ENCODE measurements around the gene HDAC4.

DNA sequence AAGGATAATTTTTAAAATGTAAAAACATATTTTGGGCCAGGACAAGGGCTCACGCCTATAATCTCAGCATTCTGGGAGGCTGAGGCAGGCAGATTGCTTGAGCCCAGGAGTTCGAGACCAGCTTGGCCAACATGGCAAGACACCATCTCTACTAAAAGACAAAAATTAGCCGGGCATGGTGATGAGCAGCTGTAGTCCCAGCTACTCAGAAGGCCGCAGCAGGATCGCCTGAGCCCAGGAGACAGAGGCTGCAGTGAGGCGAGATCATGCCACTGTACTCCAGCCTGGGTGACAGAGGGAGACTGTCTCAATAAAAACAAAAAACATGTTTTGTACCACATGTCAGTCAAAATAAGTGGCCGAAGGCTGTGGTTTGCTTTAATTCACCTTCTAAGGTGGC, 122.5 kb downstream of the HDAC4 start:
- TF ChIP-seq, protein P1, sequence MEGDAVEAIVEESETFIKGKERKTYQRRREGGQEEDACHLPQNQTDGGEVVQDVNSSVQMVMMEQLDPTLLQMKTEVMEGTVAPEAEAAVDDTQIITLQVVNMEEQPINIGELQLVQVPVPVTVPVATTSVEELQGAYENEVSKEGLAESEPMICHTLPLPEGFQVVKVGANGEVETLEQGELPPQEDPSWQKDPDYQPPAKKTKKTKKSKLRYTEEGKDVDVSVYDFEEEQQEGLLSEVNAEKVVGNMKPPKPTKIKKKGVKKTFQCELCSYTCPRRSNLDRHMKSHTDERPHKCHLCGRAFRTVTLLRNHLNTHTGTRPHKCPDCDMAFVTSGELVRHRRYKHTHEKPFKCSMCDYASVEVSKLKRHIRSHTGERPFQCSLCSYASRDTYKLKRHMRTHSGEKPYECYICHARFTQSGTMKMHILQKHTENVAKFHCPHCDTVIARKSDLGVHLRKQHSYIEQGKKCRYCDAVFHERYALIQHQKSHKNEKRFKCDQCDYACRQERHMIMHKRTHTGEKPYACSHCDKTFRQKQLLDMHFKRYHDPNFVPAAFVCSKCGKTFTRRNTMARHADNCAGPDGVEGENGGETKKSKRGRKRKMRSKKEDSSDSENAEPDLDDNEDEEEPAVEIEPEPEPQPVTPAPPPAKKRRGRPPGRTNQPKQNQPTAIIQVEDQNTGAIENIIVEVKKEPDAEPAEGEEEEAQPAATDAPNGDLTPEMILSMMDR (conservative IDR thresholded peaks at IDR 0.05; ENCODE audit: low read depth in 2 of 2): no peak
- TF ChIP-seq, protein P2, sequence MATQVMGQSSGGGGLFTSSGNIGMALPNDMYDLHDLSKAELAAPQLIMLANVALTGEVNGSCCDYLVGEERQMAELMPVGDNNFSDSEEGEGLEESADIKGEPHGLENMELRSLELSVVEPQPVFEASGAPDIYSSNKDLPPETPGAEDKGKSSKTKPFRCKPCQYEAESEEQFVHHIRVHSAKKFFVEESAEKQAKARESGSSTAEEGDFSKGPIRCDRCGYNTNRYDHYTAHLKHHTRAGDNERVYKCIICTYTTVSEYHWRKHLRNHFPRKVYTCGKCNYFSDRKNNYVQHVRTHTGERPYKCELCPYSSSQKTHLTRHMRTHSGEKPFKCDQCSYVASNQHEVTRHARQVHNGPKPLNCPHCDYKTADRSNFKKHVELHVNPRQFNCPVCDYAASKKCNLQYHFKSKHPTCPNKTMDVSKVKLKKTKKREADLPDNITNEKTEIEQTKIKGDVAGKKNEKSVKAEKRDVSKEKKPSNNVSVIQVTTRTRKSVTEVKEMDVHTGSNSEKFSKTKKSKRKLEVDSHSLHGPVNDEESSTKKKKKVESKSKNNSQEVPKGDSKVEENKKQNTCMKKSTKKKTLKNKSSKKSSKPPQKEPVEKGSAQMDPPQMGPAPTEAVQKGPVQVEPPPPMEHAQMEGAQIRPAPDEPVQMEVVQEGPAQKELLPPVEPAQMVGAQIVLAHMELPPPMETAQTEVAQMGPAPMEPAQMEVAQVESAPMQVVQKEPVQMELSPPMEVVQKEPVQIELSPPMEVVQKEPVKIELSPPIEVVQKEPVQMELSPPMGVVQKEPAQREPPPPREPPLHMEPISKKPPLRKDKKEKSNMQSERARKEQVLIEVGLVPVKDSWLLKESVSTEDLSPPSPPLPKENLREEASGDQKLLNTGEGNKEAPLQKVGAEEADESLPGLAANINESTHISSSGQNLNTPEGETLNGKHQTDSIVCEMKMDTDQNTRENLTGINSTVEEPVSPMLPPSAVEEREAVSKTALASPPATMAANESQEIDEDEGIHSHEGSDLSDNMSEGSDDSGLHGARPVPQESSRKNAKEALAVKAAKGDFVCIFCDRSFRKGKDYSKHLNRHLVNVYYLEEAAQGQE (IDR thresholded peaks at IDR 0.05; ENCODE audit: unreplicated experiment): no peak
- no peak for TF ChIP-seq EZH2 (IDR thresholded peaks at IDR 0.05; ENCODE audit: low read depth, unreplicated experiment)
- TF ChIP-seq CREB1 (CRISPR knock-in tag; IDR thresholded peaks at IDR 0.05; ENCODE audit: low read depth): no peak
- TF ChIP-seq EZH2phosphoT487 (IDR thresholded peaks at IDR 0.05; ENCODE audit: unreplicated experiment): no peak
- TF ChIP-seq POLR2AphosphoS5 (IDR thresholded peaks at IDR 0.05; ENCODE audit: low read depth): no peak
- no peak for TF ChIP-seq STAT1 (IDR thresholded peaks at IDR 0.05; ENCODE audit: unreplicated experiment)
- TF ChIP-seq ZNF331 (CRISPR knock-in tag; IDR thresholded peaks at IDR 0.05; ENCODE audit: low read depth): no peak
- TF ChIP-seq ZNF114 (CRISPR knock-in tag; IDR thresholded peaks at IDR 0.05): no peak
- TF ChIP-seq, protein P3, sequence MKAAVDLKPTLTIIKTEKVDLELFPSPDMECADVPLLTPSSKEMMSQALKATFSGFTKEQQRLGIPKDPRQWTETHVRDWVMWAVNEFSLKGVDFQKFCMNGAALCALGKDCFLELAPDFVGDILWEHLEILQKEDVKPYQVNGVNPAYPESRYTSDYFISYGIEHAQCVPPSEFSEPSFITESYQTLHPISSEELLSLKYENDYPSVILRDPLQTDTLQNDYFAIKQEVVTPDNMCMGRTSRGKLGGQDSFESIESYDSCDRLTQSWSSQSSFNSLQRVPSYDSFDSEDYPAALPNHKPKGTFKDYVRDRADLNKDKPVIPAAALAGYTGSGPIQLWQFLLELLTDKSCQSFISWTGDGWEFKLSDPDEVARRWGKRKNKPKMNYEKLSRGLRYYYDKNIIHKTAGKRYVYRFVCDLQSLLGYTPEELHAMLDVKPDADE (IDR thresholded peaks at IDR 0.05): no peak
- TF ChIP-seq, protein P4, sequence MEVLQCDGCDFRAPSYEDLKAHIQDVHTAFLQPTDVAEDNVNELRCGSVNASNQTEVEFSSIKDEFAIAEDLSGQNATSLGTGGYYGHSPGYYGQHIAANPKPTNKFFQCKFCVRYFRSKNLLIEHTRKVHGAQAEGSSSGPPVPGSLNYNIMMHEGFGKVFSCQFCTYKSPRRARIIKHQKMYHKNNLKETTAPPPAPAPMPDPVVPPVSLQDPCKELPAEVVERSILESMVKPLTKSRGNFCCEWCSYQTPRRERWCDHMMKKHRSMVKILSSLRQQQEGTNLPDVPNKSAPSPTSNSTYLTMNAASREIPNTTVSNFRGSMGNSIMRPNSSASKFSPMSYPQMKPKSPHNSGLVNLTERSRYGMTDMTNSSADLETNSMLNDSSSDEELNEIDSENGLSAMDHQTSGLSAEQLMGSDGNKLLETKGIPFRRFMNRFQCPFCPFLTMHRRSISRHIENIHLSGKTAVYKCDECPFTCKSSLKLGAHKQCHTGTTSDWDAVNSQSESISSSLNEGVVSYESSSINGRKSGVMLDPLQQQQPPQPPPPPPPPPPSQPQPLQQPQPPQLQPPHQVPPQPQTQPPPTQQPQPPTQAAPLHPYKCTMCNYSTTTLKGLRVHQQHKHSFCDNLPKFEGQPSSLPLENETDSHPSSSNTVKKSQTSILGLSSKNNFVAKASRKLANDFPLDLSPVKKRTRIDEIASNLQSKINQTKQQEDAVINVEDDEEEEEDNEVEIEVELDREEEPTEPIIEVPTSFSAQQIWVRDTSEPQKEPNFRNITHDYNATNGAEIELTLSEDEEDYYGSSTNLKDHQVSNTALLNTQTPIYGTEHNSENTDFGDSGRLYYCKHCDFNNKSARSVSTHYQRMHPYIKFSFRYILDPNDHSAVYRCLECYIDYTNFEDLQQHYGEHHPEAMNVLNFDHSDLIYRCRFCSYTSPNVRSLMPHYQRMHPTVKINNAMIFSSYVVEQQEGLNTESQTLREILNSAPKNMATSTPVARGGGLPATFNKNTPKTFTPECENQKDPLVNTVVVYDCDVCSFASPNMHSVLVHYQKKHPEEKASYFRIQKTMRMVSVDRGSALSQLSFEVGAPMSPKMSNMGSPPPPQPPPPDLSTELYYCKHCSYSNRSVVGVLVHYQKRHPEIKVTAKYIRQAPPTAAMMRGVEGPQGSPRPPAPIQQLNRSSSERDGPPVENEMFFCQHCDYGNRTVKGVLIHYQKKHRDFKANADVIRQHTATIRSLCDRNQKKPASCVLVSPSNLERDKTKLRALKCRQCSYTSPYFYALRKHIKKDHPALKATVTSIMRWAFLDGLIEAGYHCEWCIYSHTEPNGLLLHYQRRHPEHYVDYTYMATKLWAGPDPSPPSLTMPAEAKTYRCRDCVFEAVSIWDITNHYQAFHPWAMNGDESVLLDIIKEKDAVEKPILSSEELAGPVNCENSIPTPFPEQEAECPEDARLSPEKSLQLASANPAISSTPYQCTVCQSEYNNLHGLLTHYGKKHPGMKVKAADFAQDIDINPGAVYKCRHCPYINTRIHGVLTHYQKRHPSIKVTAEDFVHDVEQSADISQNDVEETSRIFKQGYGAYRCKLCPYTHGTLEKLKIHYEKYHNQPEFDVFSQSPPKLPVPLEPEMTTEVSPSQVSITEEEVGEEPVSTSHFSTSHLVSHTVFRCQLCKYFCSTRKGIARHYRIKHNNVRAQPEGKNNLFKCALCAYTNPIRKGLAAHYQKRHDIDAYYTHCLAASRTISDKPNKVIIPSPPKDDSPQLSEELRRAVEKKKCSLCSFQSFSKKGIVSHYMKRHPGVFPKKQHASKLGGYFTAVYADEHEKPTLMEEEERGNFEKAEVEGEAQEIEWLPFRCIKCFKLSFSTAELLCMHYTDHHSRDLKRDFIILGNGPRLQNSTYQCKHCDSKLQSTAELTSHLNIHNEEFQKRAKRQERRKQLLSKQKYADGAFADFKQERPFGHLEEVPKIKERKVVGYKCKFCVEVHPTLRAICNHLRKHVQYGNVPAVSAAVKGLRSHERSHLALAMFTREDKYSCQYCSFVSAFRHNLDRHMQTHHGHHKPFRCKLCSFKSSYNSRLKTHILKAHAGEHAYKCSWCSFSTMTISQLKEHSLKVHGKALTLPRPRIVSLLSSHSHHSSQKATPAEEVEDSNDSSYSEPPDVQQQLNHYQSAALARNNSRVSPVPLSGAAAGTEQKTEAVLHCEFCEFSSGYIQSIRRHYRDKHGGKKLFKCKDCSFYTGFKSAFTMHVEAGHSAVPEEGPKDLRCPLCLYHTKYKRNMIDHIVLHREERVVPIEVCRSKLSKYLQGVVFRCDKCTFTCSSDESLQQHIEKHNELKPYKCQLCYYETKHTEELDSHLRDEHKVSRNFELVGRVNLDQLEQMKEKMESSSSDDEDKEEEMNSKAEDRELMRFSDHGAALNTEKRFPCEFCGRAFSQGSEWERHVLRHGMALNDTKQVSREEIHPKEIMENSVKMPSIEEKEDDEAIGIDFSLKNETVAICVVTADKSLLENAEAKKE (CRISPR knock-in tag; IDR thresholded peaks at IDR 0.05): no peak

Measured in GM23338 (cell line).